Mucosa of stomach (tissue), 1 donor: ENCODE results near the gene CRK.

Experiments used
- H3K27me3 ChIP-seq: one replicate; pipeline ENCODE4 v1.7.0; 2013; ENCODE audit warnings: mild to moderate bottlenecking, low read length; ENCODE audit not compliant: control insufficient read depth, insufficient read depth
- H3K36me3 ChIP-seq: one replicate; pipeline ENCODE4 v1.7.0; 2013; ENCODE audit warnings: low read length; ENCODE audit not compliant: control insufficient read depth, insufficient read depth
- H3K4me1 ChIP-seq: one replicate; pipeline ENCODE4 v1.7.0; 2013; ENCODE audit warnings: mild to moderate bottlenecking, low read length; ENCODE audit not compliant: control insufficient read depth, insufficient read depth
- H3K4me3 ChIP-seq: one replicate; pipeline ENCODE4 v1.7.0; 2013; ENCODE audit warnings: low read length
- H3K9ac ChIP-seq: one replicate; pipeline ENCODE4 v1.7.0; 2013; ENCODE audit warnings: mild to moderate bottlenecking, low read length, moderate library complexity
- H3K9me3 ChIP-seq: one replicate; pipeline ENCODE4 v1.7.0; 2013; ENCODE audit warnings: mild to moderate bottlenecking, low read length, moderate library complexity; ENCODE audit not compliant: control insufficient read depth
- donor health status: Pancreatic carcinoma.

CRK gene

DNA sequence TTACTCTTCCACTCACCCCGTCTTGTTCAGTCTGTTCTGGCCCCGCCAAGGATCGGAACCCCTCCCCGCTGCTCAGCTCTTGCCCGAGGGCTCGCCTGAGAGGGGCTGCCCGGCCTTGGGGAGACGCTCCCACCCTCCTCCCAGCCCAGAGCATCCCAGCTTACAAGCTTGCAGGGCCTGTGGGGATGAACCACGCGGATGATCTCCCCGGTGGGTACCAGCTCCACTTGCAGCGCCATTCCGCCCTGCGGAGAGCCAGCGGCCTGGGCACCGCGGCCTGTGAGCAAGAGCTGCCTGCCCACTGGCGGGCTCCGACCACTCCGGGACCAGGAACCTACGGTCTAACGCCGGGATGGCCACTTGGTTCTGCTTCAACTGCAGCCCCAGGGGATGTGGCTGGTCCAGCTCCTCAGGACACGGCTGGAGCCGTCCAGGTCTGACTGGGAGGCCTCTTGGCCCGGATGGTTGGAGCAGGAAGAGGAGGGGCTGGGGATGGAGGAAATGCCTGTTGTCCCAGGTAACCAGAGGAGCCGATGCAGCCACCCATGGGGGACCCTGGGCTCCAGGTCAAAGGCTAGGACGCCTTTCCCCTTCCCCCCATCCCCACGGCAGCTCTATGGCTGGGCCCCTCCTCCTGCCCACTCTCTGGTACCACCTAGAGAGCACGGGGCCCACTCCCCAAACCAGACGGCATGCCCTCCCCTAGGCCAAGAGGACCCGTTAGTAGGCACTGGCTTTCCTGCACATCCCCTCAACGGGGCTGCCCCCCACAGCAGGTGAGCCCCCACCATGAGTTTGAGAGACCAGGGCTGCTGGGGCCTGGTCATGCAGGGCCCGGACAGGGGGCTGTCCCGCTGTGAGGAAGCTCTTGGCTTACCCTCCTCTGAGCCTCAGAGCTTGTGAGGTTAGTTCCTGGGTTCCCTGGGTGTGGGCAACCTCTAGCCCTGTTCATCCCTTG is 36.5 kb upstream of the CRK start, which contains the start of gene MYO1C:
Gene MYO1C (minus strand): TSS at position 438 of the 958 bp plus-strand sequence. CDS start 199 bp downstream, at position 239.
- Histone ChIP-seq H3K4me3 (peak within 1 kb of the TSS; percentile 47), H3K27me3 (no peaks in the 10 kb centered on the region), H3K9me3 (no peaks in the 10 kb centered on the region), H3K4me1 (peaks cover 44% of the 10 kb centered on the region), H3K9ac (peak within 1 kb of the TSS; percentile 64), H3K36me3 (peaks cover 15% of the 10 kb centered on the region)

DNA sequence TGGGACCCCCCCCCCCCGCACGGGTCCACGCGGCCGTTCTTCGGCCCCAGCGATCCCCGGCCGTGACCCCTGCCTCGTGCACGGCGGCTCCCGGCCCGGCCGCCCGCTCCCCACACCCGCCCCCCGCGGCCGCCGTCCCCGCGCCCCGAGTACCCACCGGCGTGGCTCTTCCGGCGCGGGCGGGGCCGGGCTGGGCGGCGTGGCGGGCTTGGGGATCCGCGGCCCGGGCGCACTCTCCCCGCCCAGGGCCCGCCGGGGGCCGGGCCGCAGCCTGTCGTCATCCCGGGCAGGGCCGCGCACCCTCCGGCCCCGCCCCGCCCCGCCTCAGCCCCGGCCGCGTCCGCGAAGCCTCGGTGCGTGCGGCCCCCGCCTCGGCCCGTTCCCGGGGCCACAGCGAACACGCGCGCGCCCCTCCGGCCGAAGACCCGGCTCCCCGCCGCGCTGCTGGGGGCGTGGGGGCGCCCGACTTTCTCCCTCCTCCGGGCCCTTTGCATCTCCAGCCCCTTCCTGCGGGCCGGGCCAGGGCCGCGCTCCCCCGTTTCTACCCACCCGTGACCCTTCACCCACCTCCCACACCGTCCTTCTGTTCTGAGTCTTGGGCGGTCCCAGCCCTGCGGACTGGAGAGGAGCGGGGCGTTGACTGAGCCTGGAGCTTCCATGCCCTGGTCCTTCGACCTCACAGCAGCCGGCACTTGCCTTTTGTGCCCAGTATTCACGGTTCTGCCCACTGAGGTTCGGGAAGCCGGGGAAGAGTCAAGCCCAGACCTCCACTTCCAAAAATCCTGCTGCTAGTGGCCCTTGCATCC is 35.6 kb upstream of the CRK start:
- Histone ChIP-seq H3K9ac (peak overlapping the region; percentile 76), H3K36me3 (peaks cover 8% of the 10 kb centered on the region), H3K9me3 (no peaks in the 10 kb centered on the region), H3K4me3 (peak overlapping the region; percentile 47), H3K4me1 (peaks cover 51% of the 10 kb centered on the region), H3K27me3 (no peaks in the 10 kb centered on the region)

DNA sequence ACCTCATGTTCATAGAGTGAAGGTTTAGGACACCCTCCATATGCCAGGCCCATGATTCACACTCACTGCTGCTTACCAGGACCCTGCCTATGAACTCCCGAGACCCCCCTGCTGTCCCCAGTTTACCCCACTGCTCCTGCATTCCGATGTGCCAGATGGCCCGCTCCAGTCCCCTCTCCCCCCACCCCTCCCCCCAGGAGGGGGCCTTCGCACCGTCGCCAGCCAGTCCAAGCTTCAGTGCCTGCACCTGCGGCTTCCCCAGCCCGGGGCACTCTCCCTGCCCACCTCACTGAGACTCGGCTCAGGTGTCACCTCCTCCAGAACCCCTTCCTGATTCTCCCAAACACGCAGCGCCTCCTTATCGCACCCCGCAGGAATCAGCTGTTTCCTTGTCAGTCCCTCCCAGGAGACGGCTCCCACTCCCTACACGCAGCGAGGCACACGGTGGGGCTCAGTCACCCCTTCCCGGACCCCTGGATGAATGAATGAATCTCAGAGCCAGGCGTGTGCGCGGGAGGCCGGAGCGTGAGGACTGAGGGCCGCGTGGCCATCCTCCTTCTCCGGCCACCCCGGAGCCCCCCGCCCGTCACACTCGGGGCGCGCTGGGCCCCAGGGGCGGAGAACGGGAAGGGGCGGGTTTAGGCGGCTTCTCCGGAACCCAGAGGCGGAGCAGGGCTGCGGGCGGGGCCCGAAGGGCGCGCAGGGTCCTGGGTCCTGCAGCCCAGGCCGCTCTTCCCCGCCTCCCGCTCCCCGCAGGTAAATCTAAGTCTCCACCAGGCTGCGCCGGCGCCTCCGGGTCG is 34.8 kb upstream of the CRK start:
- H3K4me1 ChIP-seq, result peaks cover 56% of the 10 kb centered on the region
- no peaks in the 10 kb centered on the region for H3K27me3 ChIP-seq
- H3K9ac ChIP-seq, result peak overlapping the region; percentile 76
- H3K36me3 ChIP-seq, result peaks cover 5% of the 10 kb centered on the region
- H3K9me3 ChIP-seq, result no peaks in the 10 kb centered on the region
- peak overlapping the region; percentile 46 for H3K4me3 ChIP-seq

DNA sequence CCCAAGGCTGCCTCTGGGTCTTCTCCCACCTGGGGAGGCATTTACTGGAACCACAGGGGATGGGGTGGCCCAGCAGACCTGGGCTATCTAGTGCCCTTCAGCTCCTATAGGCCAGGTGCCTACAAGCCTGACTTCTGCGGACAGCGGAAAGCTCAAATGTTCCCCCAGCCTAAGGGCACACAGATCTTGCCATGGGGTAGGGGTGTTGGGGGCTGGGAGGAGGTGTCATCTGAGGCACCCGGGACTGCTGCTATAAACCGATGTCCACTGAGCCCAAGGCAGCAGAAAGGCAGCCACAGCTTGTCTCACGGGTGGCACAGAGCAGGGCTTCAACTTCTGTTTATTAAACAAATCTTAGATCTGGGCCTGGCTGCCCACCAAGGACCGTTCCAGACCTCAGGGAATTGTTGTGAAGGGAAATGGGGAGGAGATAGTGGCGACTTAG is 32.8 kb upstream of the CRK start:
- Histone ChIP-seq H3K27me3 (no peaks in the 10 kb centered on the region), H3K4me1 (peaks cover 61% of the 10 kb centered on the region), H3K36me3 (no peaks in the 10 kb centered on the region), H3K4me3 (no peak overlapping the region), H3K9me3 (no peaks in the 10 kb centered on the region), H3K9ac (peak overlapping the region; percentile 61)

DNA sequence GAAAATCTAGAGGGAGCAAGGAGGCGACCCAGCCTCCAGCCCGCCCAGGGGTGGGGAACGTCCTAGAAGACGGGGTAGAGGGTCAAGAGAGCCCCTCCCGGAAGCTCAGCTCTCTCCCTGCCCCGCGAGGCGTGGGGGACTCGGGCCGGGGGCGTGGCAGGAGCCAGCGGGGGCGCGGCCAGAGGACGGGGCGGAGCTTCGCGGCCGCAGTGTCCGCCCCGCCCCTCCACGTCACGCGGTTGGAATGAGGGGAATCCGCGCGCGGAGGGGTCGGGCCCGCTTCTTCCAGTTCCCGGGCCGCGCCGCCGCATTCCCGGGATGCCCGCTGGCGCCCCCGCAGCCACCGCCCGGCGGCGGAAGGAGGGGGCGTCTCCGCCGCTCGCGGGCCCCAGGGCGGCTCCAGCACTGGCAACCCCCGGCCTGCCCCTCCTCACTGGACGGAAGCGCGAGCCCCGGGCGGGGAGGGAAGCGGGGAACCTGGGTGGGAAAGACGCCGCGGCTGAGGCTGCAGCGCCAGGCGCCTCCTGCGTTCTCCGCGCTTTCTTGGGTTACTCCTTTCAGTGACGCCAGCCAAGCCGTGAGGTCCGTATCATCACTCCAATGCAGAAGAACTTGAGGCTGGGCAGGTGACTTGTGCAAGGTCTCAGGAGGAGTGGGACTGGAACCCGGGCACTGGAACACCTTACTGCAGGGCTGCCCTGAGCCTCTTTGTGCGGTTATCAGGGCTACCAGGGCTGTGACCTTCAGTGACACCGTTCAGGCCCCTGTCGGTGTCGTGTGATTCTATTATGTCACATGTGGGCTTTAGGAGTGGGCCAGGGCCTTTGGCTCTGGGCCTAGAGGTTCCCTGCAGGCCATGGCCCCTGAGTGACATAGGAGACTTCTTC is 32.1 kb upstream of the CRK start:
- Histone ChIP-seq H3K27me3 (no peaks in the 10 kb centered on the region), H3K4me3 (peak overlapping the region; percentile 50), H3K9me3 (no peaks in the 10 kb centered on the region), H3K4me1 (peaks cover 58% of the 10 kb centered on the region), H3K36me3 (no peaks in the 10 kb centered on the region), H3K9ac (peak overlapping the region; percentile 61)

DNA sequence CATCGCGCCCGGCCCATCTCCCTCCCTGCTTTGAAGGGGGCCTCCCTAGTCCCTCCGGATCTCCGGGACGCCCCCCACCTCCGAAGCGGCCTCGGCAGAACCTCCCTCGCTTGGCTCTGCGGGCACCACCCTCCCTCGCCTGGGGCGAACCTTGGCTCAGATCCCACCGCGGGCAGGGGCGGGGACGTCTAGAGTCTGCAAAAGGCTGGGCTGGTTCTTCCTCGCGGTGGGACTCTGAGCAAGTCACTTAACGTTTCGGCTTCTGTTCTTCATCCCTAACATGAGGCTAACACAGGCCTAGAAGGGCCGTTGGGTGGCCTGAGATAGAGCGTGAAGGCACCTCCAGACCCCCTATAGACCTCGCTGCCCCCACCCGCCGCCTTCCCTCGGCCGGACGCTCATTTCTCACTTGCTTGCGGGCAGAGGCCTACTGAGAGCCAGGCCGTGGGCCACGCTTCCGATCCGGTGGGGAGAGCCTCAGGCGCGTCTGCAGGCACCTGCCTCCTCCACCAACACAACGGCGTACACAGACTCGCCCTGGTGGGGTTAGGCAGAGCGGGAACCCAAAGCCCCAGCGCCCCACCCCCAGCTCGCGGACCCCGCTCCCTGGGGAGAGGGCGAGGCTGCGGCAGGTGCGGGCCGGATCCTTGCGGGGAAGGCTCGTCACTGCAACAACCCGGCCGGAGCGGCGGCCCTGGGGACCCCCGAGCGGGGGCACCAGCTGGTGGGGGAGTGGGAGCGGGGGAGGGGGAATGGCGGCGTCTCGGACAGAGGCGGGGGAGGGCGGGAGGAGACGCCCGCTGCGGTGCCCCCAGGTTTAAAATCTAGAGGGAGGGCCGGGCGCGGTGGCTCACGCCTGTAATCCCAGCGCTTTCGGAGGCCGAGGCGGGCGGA is 31.0 kb upstream of the CRK start:
- Histone ChIP-seq H3K27me3 (no peaks in the 10 kb centered on the region), H3K4me3 (no peak overlapping the region), H3K36me3 (no peaks in the 10 kb centered on the region), H3K9me3 (no peaks in the 10 kb centered on the region), H3K4me1 (peaks cover 52% of the 10 kb centered on the region), H3K9ac (peak overlapping the region; percentile 61)

DNA sequence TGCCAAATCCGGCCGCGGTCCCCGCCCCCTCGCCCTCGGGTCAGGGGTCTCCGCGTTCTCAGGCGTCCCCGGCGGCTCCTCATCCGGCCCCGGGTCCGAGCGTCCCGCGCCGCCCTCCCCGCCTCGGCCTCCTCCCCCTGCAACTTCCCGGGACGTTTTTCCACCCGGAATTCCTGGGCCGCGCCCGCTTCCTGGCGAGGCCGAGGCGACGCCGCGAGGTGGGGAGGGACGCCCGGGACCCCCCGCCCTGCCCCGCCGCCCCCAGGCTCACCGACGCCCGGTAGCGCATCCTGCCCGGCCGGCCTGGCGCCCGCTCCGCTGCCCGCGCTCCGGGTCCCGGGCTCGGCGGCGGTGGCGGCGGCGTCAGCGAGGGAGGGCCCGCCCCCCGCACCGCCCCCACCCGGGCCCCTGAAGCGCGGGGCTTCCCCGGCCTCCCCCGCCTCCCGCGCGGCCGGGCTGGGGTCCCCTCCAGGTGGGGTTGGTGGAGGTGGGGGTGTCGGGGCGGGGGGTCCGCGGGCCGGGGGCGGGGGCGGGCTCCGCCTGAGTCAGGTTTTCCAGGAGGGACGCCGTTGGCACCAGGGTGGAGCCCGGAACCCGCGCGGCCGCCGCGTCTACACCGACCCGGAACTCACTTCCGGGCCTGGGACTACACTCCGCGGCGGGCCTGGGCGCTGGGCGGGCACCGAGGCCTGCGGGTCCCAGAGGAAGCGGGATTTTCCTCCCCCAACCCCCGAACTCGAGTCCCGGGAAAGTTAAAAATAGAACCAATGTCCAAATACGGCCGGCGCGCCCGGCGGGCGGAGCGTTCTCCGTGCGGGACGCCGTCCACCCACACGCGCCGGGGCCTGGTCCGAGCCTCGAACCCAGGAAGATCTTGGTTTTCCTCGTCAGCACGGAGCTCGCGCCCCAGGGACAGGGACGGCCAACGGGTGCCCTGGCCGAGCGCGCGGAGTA is 29.7 kb upstream of the CRK start:
- no peaks in the 10 kb centered on the region for H3K27me3 ChIP-seq
- H3K4me3 ChIP-seq, result peak overlapping the region; percentile 56
- peak overlapping the region; percentile 89 for H3K9ac ChIP-seq
- no peaks in the 10 kb centered on the region for H3K36me3 ChIP-seq
- H3K9me3 ChIP-seq, result no peaks in the 10 kb centered on the region
- H3K4me1 ChIP-seq, result peaks cover 46% of the 10 kb centered on the region

DNA sequence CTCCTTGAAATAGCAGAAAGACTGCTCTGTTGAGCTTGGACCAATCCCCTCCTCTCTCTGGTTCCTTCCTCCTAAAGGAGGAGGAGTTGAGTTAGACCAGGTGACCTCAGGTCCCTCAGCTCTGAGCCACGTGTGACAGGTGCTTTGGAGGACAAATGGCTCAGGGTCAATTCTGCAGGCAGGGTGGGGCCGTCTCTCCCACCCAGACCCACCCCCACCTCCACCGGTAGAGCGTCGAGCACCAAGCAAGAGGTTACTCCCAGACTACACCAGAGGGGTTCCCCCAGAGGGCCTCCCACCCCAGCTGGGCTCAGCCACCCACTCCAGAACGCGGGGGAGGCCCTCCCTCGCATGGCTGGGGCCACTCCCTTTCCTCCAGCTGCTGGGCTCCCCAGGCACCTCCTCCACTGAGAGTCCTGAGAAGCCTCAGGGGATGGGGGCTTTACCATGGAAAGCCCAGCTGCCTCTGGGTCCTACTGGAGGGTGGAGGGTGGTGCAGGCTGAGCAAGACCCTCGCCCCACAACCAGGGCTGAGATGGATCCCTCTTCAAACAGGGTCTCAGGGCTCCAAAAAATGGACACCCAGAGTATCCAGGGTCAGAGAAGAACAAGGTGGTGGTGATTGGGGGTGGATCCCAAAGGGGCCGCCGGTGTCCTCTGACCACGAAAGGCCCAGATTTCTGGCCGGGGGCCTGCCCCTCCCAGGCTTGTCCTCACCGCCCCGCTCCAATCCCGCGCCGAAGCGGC is 28.8 kb upstream of the CRK start:
- Histone ChIP-seq H3K27me3 (no peaks in the 10 kb centered on the region), H3K9ac (peak overlapping the region; percentile 89), H3K36me3 (no peaks in the 10 kb centered on the region), H3K4me3 (peak overlapping the region; percentile 56), H3K4me1 (peaks cover 39% of the 10 kb centered on the region), H3K9me3 (no peaks in the 10 kb centered on the region)

DNA sequence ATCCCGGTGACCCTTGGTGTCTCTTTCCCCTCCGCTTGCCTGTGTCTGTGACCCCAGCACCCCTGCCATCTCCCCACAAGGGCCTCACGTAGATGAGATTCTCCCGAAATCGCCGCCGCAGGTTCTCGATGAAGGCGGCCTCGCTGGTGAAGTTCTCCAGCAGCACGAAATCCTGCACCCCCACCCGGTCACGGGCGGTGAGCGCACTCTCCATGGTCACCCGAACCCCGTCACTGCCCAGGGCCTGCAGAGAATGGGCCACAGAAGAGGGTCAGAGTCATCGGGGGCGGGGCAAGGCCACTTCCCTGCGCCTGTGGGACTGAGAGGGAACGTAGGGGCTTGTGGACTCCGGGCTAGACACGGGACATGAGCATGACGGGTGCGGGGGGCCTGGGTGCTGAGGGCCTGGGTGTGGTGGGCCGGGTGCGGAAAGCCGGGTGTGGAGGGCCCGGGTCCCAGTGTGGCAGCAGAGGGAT is 28.1 kb upstream of the CRK start:
- Histone ChIP-seq H3K27me3 (no peaks in the 10 kb centered on the region), H3K4me1 (peaks cover 35% of the 10 kb centered on the region), H3K9me3 (no peaks in the 10 kb centered on the region), H3K36me3 (no peaks in the 10 kb centered on the region), H3K4me3 (peak overlapping the region; percentile 36), H3K9ac (peak overlapping the region; percentile 8)
